Astrocyte (in vitro differentiated cells and primary cell): ENCODE results near the gene AP3S1.

ENCODE experiments used
- CTCF ChIP-seq: IDR thresholded peaks from 2 replicates; pipeline ENCODE4 v1.5.1; 2011; ENCODE audit warnings: low read depth, mild to moderate bottlenecking, inconsistent platforms, low read length, moderate library complexity; ENCODE audit not compliant: insufficient read depth
- EZH2 ChIP-seq: IDR thresholded peaks from 2 replicates; pipeline ENCODE4 v1.6.1; 2012; ENCODE audit warnings: mild to moderate bottlenecking, low read length, inconsistent platforms; ENCODE audit not compliant: insufficient read depth

GRCh38 chr5:115898656-115899055 lies 56.9 kb downstream of the AP3S1 start:
- no peak for TF ChIP-seq CTCF
- TF ChIP-seq EZH2, result no peak
